ENCODE measurements around the gene CTRB2.
"Not testable (repeated sequence)": the region's sequence is repeated elsewhere in the genome, so short reads cannot be mapped to it uniquely, and the experiment has no call there.

Gene CTRB2

DNA sequence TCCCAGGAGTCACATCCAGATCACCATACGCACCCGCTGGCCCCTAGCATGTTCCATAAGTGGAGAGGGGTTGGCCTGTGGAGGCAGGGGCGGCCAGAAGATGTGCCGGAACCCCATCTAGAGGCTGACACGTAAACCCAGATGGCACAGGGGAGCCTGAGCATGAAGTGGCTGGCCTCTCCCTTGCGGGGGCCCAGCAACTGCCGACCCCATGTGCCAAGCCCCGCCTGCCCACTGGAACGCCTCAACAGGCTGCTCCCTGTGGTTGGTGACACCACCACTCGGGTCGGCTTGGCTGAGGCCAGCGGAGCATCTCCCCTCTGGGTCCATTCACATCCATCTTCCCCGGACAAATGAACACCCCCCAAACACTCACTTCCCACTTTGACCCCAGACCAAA lies 35.0 kb upstream of the CTRB2 start:
- DNase-seq = no peak

GRCh38 chr16:75241412-75241811 lies 34.5 kb upstream of the CTRB2 start:
- DNase-seq = no peak

- not testable (repeated sequence) for DNase-seq
These were observed 33.7 kb upstream of the CTRB2 start for GRCh38 chr16:75240633-75241032.

- DNase-seq = no peak
These were observed 32.7 kb upstream of the CTRB2 start for GRCh38 chr16:75239542-75240122.

- DNase-seq = no peak
These were observed 32.0 kb upstream of the CTRB2 start for GRCh38 chr16:75238853-75239541.

DNA sequence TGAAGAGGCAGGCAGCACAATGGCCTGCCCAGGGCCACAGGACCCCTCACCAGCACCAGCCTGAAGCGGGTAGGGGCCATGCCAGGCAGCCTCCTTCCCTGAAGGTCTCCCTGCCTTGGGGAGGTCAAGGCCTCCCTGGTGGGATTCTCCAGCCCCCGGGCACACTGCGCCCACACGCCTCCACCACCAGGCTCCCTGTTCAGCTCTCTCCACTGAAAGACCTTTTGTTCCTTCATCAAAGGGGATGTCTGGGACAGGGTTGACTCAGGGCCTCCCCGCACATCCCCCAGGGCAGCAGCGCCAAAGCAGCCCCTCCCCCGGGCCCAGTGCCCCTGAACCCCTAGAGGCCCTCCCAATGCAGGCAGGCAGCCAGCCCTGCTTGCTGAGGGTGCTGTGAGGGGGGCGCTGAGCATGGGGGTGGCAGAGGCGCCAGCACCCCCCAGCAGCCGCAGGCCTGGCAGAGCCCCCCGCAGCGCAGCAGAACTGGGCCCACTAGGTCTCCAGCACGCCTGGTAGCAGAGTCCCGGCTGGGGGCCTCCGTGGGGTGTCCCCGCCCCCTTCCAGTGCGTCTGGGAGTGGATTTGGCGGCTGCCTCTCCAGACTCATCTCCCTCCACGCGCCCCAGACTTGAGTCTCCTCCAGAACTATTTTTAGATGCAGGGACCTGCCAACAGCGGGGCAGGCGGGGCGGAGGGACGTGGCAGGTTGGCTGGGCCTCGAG lies 31.3 kb upstream of the CTRB2 start:
- no peak for DNase-seq

GRCh38 chr16:75237398-75238131 lies 30.6 kb upstream of the CTRB2 start:
- DNase-seq = no peak

- DNase-seq = no peak
These were observed 29.9 kb upstream of the CTRB2 start for GRCh38 chr16:75236736-75237397.

- DNase-seq = no peak
These were observed 29.3 kb upstream of the CTRB2 start for GRCh38 chr16:75236232-75236631.

- DNase-seq = no peak
These were observed 28.8 kb upstream of the CTRB2 start for GRCh38 chr16:75235721-75236193.

DNA sequence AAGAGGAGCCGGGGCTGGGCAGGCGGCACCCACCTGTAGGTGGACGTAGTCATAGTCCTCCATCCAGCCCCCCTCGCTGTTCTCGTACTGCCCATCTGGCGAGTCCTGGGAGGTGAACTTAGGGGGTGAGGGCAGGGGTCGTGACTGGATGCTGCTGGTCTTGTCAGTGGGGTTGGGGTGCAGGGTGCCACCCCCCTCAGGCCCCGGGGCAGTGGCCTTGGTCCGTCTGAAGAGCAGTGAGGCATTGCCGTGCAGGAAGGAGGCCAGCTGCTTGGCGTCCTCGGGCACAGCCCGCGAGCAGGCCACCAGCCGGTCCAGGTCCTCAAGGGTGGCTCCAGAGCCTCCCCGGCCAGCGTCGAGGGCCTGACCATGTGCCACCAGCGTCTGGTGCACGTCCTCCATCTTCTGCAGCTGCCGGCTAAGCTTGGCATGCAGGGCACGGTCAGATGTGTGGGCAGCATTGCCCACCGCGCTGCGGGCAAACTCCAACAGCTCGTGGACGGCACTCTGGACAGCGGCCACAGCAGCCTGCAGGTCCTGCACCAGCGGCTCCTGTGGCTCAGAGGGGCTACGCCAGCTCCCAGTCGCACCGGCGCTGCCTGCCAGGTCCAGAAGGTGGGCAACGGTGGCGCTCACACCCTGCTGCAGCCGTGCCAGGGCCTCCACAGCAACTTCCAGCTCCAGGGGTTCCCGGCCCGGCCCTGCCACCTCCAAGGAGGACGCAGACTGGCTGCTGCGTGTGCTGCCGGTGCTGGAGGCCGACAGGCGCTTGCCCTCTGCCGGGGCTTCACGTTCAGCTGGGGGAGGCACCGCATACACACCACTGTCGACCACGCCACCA lies 28.1 kb upstream of the CTRB2 start:
- DNase-seq = no peak

- DNase-seq = no peak
These were observed 26.6 kb upstream of the CTRB2 start for GRCh38 chr16:75233611-75233938.

DNA sequence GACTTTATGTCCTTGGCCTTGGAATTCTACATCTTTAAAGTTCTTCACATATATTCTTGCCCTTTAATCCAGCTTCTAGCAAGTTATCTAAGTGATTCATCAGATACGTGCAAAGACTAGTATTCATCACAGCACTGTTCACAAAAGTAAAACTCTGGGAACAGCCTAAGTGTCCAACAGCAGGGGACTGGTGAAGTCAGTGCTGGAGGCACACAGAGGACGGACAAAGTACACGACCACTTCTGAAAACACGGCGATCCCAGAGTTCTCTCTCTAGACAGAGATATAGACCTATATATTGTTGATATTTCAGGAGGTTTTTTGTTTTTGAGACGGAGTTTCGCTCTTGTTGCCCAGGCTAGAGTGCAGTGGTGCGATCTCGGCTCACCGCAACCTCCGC lies 24.6 kb upstream of the CTRB2 start:
- no peak for DNase-seq

DNA sequence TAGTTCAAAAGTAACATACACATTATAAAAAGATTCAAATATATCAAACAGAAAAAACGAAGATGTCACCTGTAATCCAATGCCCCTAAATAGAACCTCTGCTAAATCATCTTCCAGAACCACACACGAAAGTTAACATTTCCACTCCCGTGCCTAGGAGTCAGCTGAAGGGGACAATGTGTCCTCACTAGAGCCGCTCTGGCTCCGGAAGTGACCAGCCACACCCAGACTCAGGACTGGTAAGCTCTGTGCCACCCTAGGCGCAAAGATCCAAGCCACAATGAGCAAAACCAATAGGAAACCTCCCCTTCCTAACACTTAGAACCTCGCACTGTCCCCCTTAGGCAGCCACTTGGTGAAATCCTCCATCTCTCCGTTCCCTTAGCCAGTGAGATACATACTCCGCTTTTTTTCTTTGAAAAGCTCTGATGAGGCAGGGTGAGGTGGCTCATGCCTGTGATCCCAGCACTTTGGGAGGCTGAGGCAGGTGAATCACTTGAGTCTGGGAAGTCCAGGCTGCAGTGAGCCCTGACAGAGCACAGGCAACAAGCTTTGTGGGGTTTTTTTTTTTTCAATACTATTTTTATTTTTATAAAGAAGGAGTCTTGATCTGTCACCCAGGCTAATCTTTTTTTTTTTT lies 23.6 kb upstream of the CTRB2 start:
- no peak for DNase-seq

DNA sequence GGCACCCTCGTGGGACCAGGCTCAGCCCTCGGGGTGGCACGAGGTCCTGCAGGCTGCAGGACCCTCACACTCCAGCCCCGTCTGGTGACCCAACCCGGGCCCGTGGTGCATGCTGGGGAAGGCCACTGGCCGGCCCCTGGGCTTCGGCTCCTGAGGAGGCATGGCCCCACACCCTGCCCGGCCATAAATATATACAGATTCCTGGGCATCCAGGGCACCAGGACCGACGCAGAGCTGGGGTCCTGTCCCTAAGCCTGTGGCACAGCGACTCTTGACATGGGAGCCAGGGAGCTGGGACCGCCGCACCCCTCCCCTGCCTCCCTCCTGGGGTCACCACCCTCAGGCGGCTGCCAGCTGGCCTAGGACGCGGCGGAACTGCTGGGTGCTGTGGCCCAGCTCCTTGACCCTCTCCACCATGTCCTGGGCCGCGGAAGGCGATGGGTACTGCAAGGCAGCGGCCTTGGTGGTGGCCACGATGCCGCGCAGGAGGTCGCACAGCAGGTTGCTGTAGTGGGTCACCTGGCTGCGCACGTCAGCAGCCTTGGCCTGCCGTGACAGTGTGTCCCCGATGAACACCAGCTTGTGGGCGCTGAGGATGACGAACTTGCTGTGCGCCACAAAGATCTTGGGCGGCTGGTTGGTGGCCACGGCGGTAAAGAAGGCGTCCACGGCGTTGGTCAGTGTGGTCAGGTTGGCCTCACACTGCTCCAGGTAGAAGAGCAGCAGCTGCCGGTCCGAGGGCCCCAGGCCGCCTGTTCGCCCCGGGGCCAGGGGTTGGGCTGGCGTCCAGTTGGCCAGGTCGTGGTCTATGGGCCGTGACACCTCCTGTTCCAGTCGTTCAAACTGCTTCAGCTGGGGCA lies 22.4 kb upstream of the CTRB2 start:
- DNase-seq = no peak

DNA sequence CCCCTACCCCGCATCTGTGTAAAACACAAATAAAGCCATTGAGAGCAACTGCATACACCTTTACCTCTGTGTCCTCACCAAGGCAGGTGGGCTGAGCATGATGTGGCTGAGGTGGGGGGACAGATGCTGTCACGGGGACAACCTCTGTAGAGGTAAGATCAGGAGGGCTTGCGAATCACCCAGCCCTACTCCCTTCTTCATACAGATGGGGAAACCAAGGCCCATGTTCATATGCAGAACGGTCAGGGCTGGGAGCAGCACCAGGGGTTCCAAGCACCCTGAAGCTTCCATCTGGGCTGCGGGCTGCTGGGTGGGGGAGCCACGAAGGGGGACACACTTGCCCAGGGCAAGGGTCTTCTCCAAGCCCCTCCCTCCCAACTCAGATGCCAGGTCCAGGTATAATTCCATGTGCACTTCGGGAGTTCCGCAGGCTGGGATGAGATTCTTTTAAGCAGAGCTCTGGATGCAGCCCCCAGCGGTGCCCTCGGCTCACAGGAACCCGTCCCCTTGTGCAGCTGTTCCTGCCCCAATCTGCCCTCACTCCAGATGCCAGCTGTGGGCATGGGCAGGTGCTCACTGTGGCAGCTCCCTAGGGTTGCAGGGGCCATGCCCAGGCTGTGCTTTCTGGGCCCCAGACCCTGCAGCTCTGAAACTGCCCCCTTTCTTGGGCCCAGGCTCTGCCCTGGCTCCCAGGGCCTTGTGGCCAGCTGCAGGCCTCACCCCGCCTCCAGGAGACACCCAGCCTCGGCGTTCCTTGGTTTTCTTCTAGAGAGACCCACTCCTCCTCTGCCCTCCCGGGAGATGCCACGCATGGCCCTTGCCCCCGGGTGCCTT lies 21.4 kb upstream of the CTRB2 start:
- DNase-seq = no peak

DNA sequence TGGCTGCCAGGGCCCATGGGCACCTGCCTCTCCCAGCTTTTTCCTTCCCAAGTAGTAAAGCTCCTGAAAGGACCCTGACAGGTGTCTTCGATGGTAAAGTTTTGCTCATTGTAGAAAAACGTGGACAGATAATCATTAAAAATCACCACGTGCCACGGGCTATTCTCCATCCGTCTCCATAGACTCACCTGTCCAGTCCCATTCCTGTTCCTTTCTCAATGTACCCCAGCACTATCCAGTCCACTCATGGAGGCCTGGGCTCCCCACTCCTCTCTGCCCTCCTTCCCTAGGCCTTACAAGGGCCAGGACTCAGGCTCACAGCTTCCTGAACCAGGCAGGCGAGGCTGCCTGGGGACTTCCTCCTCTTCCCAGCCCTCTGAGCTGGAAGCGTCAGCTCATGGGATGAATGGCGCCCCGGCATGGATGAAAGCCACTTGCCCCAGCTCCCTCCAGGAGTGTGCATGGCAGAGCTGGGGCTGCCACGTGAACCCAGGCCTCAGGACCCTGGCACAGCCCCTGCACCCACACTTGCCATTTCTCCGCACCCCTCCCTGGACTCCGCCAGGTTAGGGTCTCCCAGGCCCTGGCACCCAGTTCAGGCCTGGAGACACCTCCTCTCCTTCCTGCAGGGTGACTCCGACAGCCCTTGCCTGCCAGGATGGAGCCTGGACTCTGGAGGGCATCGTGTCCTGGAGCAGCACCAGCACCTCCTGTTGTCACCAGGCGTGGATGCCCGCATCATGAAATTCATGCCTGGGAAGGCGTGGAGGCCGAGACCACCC lies 20.6 kb upstream of the CTRB2 start:
- DNase-seq = no peak

- no peak for DNase-seq
These were observed 19.8 kb upstream of the CTRB2 start for GRCh38 chr16:75226550-75227360.
